ENCODE data around the gene GFOD1. TPM values are rescaled to one million over a fixed set of nuclear protein-coding genes. Genes with fewer than 3 reads are reported as not detected.

Gene GFOD1
- 16.0 TPM for total RNA-seq

DNA sequence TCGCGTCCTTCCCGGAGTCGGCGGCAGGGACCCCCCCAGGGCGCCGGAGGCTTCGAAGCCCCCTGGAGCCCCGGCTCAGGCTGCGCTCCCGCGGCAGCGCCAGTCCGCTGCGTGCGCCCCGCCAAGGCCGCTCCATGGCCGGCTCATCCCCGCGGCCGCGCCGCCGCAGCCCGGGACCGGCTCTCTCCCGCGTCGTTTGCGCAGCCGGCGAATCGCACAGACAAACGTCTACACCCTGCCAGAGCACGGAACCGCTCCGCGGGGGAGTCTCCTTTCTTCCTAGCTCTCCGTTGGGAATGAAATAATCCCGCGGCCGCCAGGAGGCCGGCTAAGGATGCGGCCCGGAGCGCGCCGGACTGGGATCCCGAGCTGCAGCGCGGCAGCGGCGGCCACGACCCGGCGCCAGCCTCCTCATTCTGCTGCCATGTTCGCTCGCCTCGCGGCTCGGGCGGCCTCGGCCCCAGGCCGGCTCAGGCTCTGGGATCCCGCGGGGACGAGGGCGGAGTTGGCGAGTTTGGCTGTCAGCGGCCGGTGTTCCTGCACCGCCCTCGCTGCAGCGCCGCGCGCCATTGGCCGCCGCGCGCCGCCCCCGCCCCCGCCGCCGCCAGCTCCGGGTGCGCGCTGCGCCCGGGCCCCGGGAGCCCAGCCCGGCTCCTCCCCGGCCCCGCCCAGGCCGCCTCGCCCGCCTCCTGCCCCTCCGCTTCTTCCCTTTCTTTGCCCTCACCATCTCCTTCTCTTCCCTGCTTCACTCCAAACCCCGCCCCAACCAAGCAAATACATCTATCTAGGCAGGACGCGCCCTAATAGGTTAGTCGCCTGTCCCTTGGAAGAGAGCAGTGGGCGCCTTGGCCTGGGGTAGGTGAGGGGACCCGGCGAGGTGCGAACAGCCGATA is at the start of gene GFOD1:
GFOD1 (minus strand) TSS at position 479 of the 893 bp plus-strand sequence. CDS start 710 bp downstream, outside the sequence.
- DNase-seq, result peak; percentile 92

DNA sequence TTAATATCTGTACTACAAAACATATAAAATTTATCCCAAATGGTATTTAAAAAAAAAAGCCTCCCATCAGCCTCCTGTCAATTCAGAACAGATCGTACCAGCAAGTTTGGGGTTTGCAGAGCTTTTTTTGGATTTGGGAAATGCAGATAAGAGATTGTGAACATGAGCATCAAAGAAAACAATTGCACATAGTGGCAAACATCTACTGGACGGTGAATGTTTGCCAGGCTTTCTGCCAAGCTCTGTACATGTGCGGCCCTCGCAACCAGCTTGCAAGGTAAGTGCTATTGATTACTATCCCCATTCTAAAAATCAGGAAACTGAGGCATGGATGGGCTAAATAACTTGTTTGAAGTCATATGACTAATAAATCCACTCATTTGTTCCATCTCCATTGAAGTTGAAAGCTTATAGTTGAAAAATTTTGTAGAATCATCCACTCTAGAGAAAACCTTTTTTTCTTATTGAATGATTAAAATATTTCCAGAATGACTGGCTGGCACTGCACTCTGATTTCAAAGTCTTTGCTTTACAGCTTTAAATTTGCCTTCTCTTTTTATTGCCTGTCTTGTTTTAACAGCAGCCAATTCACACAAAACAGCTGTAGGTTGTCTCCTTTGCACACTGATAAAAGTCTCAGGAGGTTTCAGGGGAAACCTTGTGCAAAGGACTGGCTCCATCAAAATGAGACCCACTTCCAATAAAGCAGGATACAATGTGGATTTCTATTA is 49.6 kb upstream of the GFOD1 start:
- no peak for DNase-seq

DNA sequence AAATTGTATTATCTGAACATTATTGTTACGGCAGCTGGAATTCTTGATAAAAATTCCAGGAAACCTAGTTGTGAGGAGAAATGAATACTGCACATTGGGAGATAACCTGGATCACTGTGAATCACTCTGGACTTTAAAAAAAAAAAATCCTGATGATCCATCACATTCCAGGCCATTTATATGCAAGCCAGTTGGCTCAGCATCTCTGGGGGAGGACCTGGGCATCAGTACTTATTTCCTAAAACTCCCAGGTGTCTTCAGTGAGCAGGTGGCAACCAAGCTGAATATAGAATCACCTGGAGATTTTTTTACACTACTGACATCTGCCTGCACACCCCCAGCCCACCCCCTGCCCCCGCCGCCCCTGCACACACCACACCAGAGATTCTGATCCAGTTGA is 47.9 kb upstream of the GFOD1 start:
- DNase-seq, result no peak

DNA sequence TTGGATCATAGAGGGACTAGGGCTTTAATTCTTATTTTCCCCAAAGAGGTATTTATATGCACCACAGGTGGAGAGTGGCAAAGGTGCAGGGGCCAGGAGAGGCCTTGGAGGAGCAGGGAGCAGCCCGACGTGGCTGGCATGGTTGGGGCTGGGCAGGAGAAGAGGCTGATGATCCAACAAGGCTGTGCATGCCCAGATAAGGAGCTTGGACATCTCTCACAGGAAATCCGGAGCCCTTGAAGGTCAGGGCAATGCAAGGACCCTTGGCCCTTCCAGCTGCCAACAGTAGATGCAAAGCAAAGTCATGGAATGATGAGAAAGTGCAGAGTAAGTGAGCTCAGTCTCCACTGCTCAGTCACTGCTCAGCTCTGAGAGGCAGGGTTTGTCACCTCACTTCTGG is 47.1 kb upstream of the GFOD1 start:
- no peak for DNase-seq

- no peak for DNase-seq
Measured at GRCh38 chr6:13531956-13532355, 44.6 kb upstream of the GFOD1 start.

GRCh38 chr6:13528777-13529343 is 41.5 kb upstream of the GFOD1 start:
- DNase-seq, result no peak

DNA sequence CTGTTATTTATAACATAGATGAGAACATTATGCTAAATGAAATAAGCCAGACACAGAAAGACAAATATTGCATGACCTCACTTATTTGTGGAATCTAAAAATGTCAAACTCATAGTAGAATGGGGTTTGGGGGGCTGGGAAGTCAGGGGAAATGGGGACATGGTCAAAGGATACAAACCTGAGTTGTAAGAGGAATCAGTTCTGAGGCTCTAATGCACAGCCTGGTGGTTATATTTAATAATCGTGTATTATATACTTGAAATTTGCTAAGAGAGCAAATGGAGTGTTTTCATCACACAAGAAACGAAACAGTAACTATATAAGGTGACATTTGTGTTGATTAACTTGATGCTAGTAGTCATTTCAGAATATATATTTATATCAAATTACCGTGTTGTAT is 40.8 kb upstream of the GFOD1 start:
- DNase-seq, result peak; percentile 13

- DNase-seq, result no peak
Measured at GRCh38 chr6:13527671-13528056, 40.3 kb upstream of the GFOD1 start.

DNA sequence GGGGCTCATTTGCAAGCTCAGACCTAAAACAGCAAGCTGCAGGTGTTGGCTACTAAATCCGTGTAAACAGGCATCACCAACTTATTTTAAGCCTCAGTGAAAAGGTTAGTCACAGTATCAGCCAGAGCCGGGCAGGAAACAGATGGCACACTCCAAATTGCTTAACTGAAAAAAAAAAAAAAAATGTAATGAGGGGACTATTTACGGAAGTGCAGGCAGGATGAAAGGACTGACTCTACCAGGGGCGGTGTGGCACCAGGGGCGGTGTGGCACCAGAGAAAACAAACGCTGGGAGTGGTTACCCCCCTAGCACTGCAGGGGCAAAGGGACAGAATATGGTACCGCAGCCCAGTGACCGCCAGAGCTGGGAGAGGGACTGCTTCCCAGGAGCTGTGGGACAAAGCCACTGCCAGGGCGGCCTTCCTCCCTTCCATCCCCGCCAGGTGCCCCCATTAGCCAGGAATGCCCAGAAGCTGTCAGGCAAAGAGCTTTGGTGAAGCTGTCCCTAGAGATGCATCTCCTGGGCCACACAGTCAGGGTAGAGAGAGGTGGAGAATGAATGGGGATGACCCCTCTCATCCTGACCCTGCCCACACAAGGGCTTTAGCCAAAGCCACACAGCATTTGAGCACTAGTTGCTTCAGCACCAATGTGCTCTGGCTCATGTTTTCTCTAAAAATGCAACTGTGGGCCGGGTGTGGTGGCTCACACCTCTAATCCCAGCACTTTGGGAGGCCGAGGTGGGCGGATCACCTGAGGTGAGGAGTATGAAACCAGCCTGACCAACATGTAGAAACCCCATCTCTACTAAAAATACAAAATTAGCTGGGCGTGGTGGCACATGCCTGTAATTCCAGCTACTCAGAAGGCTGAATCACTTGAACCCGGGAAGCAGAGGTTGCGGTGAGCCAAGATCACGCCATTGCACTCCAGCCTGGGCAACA is 39.6 kb upstream of the GFOD1 start:
- DNase-seq, result peak; percentile 51

- no peak for DNase-seq
Measured at GRCh38 chr6:13526357-13526726, 38.9 kb upstream of the GFOD1 start.

GRCh38 chr6:13524801-13525508 is 37.6 kb upstream of the GFOD1 start:
- no peak for DNase-seq

- DNase-seq, result peak; percentile 46
Measured at GRCh38 chr6:13523826-13524622, 36.6 kb upstream of the GFOD1 start.

DNA sequence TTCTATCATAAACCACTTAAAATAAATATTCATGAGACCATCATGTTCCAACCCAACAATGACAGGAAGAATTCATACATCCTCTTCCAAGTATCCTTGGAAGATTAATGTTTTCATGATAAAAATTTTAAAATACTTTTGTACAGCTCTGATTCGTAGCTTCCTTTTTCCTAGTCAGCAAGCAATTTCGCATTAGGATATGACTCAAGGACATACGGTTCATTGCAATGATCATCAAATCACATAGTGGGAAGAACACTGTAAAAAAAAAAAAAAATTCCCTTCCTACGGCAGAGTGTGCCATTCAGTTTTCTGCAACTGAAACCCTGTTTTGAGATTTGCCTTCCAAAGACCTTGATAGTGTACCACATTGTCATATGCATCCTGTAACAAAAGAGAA is 35.3 kb upstream of the GFOD1 start:
- no peak for DNase-seq

DNA sequence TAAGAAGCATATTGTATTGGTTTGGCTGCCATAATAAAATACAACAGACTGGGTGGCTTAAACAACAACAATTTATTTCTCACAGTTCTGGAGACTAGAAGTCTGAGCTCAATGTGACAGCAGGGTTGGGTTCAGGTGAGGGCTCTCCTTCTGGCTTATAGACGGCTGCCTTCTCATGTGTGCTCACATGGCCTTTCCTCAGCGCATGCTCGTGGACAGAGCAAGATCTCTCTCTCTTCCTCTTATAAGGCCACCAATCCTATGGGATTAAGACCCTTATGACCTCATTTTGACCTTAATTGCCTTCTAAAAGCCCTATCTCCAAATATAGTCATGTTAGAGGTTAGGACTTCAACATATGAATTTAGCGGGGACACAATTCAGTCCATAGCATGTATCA is 32.4 kb upstream of the GFOD1 start:
- DNase-seq, result no peak

DNA sequence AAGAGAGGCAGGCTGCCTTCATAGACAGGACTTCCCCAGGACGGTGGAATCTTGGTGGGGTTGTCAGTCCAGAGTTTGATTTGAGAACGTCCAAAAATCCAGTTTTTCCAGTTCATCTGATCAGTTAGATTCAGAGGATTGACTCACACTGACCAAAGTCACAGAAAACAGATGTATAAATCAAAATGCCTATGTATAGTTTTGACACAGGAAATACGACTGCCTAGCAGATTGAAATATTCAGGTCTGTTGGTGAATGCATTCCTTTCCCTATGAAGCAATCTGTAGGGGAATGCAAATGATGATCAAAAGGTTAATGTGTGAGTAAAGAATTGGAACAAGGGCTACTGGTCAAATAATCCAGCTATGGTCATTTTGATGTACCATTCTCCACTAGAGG is 29.7 kb upstream of the GFOD1 start:
- DNase-seq, result no peak

DNA sequence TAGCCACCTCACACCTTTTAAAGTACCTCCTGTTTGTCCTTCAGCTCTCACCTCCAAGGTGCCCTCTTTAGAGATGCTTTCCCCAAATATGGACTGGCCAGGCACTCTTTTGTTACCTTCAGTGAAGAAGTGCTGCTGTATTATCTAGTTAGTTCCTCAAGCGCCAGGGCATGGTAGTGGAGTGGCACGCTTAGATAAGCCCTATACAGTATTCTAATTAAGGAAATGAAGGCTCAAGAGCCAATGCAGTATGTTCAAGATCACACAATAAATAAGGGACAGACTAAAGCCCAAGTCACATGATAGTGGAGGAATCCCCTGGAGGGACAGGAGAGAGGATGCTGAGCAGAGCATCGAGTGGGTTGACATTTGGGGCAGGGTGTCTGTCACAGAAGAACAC is 28.5 kb upstream of the GFOD1 start:
- DNase-seq, result no peak

GRCh38 chr6:13513626-13514502 is 26.5 kb upstream of the GFOD1 start:
- DNase-seq, result no peak

GRCh38 chr6:13512900-13513299 is 25.5 kb upstream of the GFOD1 start:
- DNase-seq, result no peak

GRCh38 chr6:13511913-13512717 is 24.7 kb upstream of the GFOD1 start:
- peak; percentile 44 for DNase-seq

All from tongue (tissue), 2 donors.